ENCODE data around the gene MRPS22. TPM values are rescaled to one million over a fixed set of nuclear protein-coding genes. Genes with fewer than 3 reads are reported as not detected.

Gene MRPS22
- total and polyA plus RNA-seq, 9 donors = 33.0 to 51.6 (median 36.8) TPM

DNA sequence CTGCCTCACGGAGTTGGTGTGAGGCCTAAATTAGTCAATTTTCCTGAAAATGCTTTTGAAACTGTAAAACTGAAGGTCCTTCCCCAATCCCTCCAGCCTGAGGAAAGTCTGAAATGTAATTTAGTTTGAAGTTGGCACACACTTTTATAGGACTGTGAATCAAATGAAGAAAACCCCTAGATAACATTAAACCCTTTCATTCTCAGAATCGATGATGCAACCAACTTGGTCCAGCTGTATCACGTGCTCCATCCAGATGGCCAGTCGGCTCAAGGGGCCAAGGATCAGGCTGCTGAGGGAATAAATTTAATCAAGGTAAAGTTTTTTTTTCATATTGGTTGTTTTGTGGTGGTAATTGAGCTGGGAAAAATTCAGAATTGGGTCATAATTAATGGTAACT, 11.7 kb downstream of the MRPS22 start:
- TF ChIP-seq, protein P1, sequence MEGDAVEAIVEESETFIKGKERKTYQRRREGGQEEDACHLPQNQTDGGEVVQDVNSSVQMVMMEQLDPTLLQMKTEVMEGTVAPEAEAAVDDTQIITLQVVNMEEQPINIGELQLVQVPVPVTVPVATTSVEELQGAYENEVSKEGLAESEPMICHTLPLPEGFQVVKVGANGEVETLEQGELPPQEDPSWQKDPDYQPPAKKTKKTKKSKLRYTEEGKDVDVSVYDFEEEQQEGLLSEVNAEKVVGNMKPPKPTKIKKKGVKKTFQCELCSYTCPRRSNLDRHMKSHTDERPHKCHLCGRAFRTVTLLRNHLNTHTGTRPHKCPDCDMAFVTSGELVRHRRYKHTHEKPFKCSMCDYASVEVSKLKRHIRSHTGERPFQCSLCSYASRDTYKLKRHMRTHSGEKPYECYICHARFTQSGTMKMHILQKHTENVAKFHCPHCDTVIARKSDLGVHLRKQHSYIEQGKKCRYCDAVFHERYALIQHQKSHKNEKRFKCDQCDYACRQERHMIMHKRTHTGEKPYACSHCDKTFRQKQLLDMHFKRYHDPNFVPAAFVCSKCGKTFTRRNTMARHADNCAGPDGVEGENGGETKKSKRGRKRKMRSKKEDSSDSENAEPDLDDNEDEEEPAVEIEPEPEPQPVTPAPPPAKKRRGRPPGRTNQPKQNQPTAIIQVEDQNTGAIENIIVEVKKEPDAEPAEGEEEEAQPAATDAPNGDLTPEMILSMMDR (IDR thresholded peaks at IDR 0.05) = no peak
- TF ChIP-seq EP300 (IDR thresholded peaks at IDR 0.05) = no peak
- Histone ChIP-seq H3K36me3 (no peaks in the 10 kb centered on the region), H3K27ac (no peak overlapping the region), H3K9me3 (no peaks in the 10 kb centered on the region), H3K4me1 (ENCODE audit: insufficient read depth) (no peaks in the 10 kb centered on the region), H3K4me3 (no peak overlapping the region), H3K27me3 (no peaks in the 10 kb centered on the region)
- WGBS, 3 donors = 35 to 50% (median 35%) methylated on average over 4 of the region's 4 CpGs
- intact Hi-C loops (cut with DNase I) = no loop called here
- peak in 1 of 5 donors; percentile 31 for DNase-seq

DNA sequence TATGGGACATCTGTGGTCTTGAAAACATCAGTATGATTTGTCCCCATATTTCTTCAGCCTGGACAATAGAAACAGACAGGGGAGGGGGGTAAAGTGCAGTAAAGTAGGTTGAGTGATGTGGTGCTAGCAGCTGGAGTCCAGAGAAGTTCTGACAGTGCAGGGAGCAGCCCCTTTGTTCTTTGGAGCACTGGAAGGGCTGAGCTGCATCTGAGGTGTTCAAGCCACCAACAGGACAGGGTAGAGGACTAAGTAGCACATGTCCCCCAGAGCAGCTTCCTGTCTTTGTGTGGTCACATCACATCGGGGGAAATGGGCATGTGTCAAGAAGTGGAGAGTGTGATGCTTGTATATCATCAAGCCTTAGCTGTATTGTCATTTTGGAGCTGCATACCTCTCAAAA, 12.1 kb downstream of the MRPS22 start:
- H3K27ac ChIP-seq = no peak overlapping the region
- H3K36me3 ChIP-seq = no peaks in the 10 kb centered on the region
- no peaks in the 10 kb centered on the region for H3K4me1 ChIP-seq (ENCODE audit: insufficient read depth)
- no peaks in the 10 kb centered on the region for H3K27me3 ChIP-seq
- no peak for DNase-seq
- H3K4me3 ChIP-seq = no peak overlapping the region
- TF ChIP-seq, protein P1 (IDR thresholded peaks at IDR 0.05) = no peak
- TF ChIP-seq EP300 (IDR thresholded peaks at IDR 0.05) (no peak), POLR2A (IDR thresholded peaks at IDR 0.05) (no peak)
- intact Hi-C loops (cut with DNase I) = no loop called here
- no peaks in the 10 kb centered on the region for H3K9me3 ChIP-seq
- WGBS, 3 donors = 47 to 82% (median 63%) methylated on average over 1 of the region's 1 CpG

DNA sequence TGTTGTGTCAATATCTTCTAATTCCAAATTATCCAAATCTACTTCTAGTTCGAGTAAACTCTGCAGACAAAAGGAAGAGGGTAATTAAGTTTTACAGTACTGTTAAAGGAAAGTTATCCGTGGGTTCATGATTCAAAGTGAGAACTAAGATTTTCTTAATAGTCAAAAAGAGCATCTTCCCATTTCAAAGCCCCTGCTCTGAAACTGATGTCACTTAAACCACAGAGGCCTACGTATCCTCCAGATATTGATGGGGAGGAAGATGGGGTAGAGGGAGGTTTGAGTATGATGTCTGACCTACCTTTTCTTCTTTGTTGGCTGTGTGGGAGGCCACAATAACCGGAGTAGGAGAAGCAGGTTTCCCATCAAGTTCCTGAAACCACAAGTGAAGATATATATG, 14.1 kb downstream of the MRPS22 start:
- WGBS, 3 donors = 71 to 78% (median 74%) methylated on average over 4 of the region's 4 CpGs
- Histone ChIP-seq H3K36me3 (no peaks in the 10 kb centered on the region), H3K4me3 (no peak overlapping the region)

DNA sequence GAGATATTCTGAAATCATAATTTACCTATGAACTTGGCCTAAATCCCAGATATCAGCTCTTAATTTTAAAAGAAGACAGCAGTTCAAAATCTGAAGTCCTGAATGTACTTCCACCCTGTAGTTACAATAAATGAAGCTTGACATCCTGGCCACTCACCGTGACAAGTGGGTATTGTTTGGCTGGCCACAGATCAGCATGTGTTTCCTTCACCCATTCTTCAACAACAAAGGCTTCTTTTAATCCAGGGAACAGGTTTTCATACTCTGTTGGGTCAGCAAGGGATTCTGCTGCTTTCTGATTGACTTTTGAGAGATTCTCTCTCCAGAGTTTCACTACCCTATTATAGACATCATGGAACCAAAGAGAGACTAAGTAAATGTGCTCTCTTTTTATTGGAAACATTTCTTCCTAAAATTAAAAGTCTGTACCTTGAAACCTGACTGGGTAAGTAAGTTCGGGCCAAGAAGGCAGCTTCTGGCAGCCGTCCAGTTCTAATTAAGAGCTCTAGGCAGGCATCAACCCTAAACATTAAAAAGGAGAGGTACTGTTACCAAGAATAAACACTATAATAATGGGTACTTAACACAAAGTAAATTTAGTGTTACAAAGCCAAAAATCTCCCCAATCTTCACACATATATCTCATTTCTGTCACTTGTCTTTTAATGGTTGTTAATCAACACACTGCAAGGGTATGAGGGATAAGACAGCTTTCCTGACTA, 15.2 kb downstream of the MRPS22 start:
- intact Hi-C loops (cut with DNase I) = no loop called here
- Histone ChIP-seq H3K4me3 (no peak overlapping the region), H3K4me1 (ENCODE audit: insufficient read depth) (no peaks in the 10 kb centered on the region), H3K27ac (no peak overlapping the region), H3K9me3 (no peaks in the 10 kb centered on the region), H3K27me3 (no peaks in the 10 kb centered on the region), H3K36me3 (no peaks in the 10 kb centered on the region)
- 71 to 79% (median 73%) methylated on average over 3 of the region's 3 CpGs for WGBS, 3 donors
- no peak for DNase-seq
- TF ChIP-seq, protein P1 (IDR thresholded peaks at IDR 0.05) = no peak
- no peak for TF ChIP-seq EP300 (IDR thresholded peaks at IDR 0.05)
- TF ChIP-seq POLR2A (IDR thresholded peaks at IDR 0.05) = no peak

More for the DNA sequence above, 14.1 kb downstream of the MRPS22 start:
- TF ChIP-seq EP300 (IDR thresholded peaks at IDR 0.05) (no peak), POLR2A (IDR thresholded peaks at IDR 0.05) (no peak)
- TF ChIP-seq, protein P1 (IDR thresholded peaks at IDR 0.05) = no peak
- Histone ChIP-seq H3K27me3 (no peaks in the 10 kb centered on the region), H3K4me1 (ENCODE audit: insufficient read depth) (no peaks in the 10 kb centered on the region), H3K27ac (no peak overlapping the region), H3K9me3 (no peaks in the 10 kb centered on the region)
- DNase-seq = no peak
- intact Hi-C loops (cut with DNase I) = no loop called here
